Neural cell (in vitro differentiated cells): ENCODE measurements around the gene ZNF431.

Experiments
- CTCF ChIP-seq: fragments of 450-650 bp; IDR thresholded peaks from 2 replicates; pipeline ENCODE4 v1.5.1; 2014; ENCODE audit warnings: antibody characterized with exemption, mild to moderate bottlenecking, moderate library complexity; ENCODE audit not compliant: poor library complexity, severe bottlenecking
- EP300 ChIP-seq: fragments of 450-650 bp; conservative IDR thresholded peaks from 2 replicates; pipeline ENCODE4 v1.6.1; 2014; ENCODE audit warnings: antibody characterized with exemption, mild to moderate bottlenecking, moderate library complexity; ENCODE audit not compliant: poor library complexity, severe bottlenecking
- EZH2 ChIP-seq: fragments of 200-600, 300-800 bp; shearing (Covaris generic), sonication (generic); IDR thresholded peaks from 2 replicates; pipeline ENCODE4 v1.6.1; 2014; ENCODE audit warnings: antibody characterized with exemption, low read length, borderline replicate concordance, mild to moderate bottlenecking; ENCODE audit not compliant: insufficient read depth, poor library complexity, severe bottlenecking
- MXI1 ChIP-seq: fragments of 450-650 bp; conservative IDR thresholded peaks from 2 replicates; pipeline ENCODE4 v1.6.1; 2014; ENCODE audit warnings: antibody characterized with exemption, mild to moderate bottlenecking; ENCODE audit not compliant: poor library complexity, severe bottlenecking
- POLR2AphosphoS5 ChIP-seq: IDR thresholded peaks from 2 replicates; pipeline ENCODE4 v1.6.1; 2012
- RAD21 ChIP-seq: fragments of 450-650 bp; conservative IDR thresholded peaks from 2 replicates; pipeline ENCODE4 v1.6.1; 2014; ENCODE audit warnings: antibody characterized with exemption, mild to moderate bottlenecking, moderate library complexity
- REST ChIP-seq: IDR thresholded peaks from 2 replicates; pipeline ENCODE4 v1.6.1; 2012; ENCODE audit warnings: borderline replicate concordance
- SMC3 ChIP-seq: fragments of 450-650 bp; conservative IDR thresholded peaks from 2 replicates; pipeline ENCODE4 v1.6.1; 2014; ENCODE audit warnings: antibody characterized with exemption, mild to moderate bottlenecking, moderate library complexity; ENCODE audit not compliant: poor library complexity

GRCh38 chr19:21238670-21239069, 96.8 kb downstream of the ZNF431 start:
- TF ChIP-seq CTCF (no peak), REST (no peak), EP300 (no peak), SMC3 (no peak), MXI1 (no peak), EZH2 (no peak), POLR2AphosphoS5 (no peak), RAD21 (no peak)
